RWPE2 (cell line): Measurements from ENCODE around the gene COL4A1.

Experiments
- ATAC-seq: fragments of 200-7000 bp; cut with Tn5 transposase; 3 replicates; pipeline ENCODE4 v1.9.1; 2021; ENCODE audit warnings: low read depth
- DNase-seq: peaks from one replicate; pipeline ENCODE4 v3.0.0-alpha.2; 2020; ENCODE audit warnings: low spot score
- H3K27ac ChIP-seq: fragments of 450-650 bp; 2 replicates; pipeline ENCODE4 v1.5.1; 2017; ENCODE audit warnings: mild to moderate bottlenecking; ENCODE audit not compliant: poor library complexity, severe bottlenecking
- H3K27me3 ChIP-seq: fragments of 250-450 bp; sonication (Bioruptor Pico); 2 replicates; pipeline ENCODE4 v1.5.1; 2021; ENCODE audit warnings: mild to moderate bottlenecking, moderate library complexity; ENCODE audit not compliant: insufficient read depth, poor library complexity, severe bottlenecking
- H3K36me3 ChIP-seq: fragments of 250-450 bp; sonication (Bioruptor Pico); 2 replicates; pipeline ENCODE4 v1.5.1; 2020; ENCODE audit warnings: low read depth, mild to moderate bottlenecking, moderate library complexity
- H3K4me1 ChIP-seq: fragments of 250-450 bp; sonication (Bioruptor Pico); 2 replicates; pipeline ENCODE4 v1.5.1; 2021; ENCODE audit warnings: mild to moderate bottlenecking, moderate library complexity; ENCODE audit not compliant: insufficient read depth, poor library complexity, severe bottlenecking
- H3K4me3 ChIP-seq: fragments of 250-450 bp; sonication (Bioruptor Pico); 2 replicates; pipeline ENCODE4 v1.5.1; 2021; ENCODE audit warnings: mild to moderate bottlenecking, moderate library complexity; ENCODE audit not compliant: severe bottlenecking
- H3K9me3 ChIP-seq: fragments of 250-450 bp; sonication (Bioruptor Pico); 2 replicates; pipeline ENCODE4 v1.5.1; 2021; ENCODE audit warnings: mild to moderate bottlenecking, moderate library complexity; ENCODE audit not compliant: severe bottlenecking
- TF ChIP-seq, protein P1 (sequence below): fragments of 450-650 bp; IDR thresholded peaks from one replicate; pipeline ENCODE4 v1.5.1; 2017; ENCODE audit warnings: mild to moderate bottlenecking, moderate library complexity; ENCODE audit not compliant: poor library complexity, severe bottlenecking

Gene COL4A1

DNA sequence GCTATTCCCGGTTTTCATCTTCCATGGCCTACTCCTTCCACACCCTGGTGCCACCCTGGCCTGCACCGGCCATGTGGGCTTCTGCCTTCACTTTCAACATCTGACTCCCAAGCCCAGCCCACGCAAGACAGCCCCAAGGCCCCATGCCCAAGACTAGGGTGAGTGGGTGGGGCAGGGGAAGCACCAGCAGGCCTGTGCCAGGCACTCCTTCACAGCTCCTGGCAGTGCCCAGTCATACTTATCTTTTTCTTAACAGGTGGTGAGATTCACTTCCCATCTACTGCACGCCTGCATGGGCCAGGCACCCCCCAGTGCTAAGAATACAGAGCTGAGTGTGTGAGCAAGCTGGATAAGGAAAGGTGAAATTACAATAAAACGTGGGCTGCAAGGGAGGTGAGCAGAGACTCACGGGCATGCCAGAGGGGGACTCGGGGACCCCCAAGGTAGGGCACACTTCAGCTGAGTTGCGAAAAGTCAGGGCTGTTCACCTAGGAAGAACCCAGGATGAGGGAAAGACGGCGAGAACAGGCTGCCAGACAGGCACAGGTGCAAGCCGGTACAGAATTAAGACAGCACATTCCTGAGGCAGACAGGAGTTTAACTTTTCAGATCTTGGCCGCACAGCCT, 55.7 kb downstream of the COL4A1 start:
- TF ChIP-seq, protein P1, sequence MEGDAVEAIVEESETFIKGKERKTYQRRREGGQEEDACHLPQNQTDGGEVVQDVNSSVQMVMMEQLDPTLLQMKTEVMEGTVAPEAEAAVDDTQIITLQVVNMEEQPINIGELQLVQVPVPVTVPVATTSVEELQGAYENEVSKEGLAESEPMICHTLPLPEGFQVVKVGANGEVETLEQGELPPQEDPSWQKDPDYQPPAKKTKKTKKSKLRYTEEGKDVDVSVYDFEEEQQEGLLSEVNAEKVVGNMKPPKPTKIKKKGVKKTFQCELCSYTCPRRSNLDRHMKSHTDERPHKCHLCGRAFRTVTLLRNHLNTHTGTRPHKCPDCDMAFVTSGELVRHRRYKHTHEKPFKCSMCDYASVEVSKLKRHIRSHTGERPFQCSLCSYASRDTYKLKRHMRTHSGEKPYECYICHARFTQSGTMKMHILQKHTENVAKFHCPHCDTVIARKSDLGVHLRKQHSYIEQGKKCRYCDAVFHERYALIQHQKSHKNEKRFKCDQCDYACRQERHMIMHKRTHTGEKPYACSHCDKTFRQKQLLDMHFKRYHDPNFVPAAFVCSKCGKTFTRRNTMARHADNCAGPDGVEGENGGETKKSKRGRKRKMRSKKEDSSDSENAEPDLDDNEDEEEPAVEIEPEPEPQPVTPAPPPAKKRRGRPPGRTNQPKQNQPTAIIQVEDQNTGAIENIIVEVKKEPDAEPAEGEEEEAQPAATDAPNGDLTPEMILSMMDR = no peak

DNA sequence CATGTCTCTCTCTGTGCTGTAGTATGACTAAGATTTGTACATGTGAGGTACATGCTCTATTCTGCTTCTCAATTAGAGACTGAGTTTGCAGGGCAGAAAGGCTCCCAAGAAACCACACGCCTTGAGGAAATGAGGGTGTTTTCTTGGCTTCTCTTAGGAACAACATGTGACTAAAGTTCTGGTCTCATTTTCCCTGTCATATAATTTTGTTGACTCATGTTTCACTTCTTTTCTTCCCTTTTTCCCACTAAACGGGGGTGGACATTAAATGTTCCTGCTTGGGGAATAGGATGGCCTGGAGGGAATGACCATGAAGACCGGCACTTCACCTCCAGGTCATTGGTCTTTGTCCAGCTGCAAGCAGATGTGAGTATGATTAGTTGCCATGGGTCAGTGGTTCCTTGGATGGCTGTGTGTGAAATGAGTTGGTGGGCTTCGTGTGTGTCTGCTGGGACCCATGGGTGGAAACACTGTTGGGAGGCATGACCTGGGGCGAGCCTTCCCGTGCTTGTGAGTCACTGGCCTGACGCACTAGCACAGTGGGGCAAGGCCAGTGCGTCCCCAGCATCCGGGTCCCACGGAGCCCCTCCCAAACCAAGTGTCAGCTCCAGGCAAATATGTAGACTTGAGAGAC, 56.6 kb downstream of the COL4A1 start:
- peak overlapping the region; percentile 31 for H3K27ac ChIP-seq
- ATAC-seq = peak; percentile 9; the same call in 1 of the 3 replicates
- no peak overlapping the region for H3K4me3 ChIP-seq

More for the DNA sequence above, 55.7 kb downstream of the COL4A1 start:
- no peaks in the 10 kb centered on the region for H3K9me3 ChIP-seq
- no peak overlapping the region for H3K4me3 ChIP-seq
- ATAC-seq (no peak), DNase-seq (no peak)
- no peak overlapping the region for H3K27ac ChIP-seq
- no peaks in the 10 kb centered on the region for H3K27me3 ChIP-seq
- peaks cover 5% of the 10 kb centered on the region; the same call in 1 of the 2 replicates for H3K36me3 ChIP-seq
- H3K4me1 ChIP-seq = peaks cover 18% of the 10 kb centered on the region

DNA sequence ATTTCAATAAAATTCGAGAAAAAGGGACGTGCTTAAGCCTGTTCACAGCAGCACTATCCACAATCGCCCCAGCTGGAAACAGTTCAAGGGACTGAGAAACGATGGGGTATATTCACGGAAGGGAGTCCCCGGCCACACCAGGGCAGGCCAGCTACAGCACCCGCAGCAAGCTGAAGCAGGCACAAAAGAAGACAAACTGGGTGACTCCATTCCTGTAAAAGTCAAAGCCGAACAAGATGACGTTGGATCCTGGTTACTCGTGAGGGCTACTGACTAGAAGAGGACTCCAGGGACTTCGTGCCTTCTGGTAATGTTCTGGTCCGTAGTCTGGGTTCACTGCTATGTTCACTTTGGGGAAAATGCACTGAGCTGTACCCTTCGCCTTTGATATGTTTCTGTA, 57.6 kb downstream of the COL4A1 start:
- no peak for DNase-seq
- Histone ChIP-seq H3K4me3 (no peak overlapping the region), H3K27me3 (no peaks in the 10 kb centered on the region), H3K4me1 (peaks cover 14% of the 10 kb centered on the region), H3K27ac (peak overlapping the region; percentile 31), H3K36me3 (peaks cover 5% of the 10 kb centered on the region; the same call in 1 of the 2 replicates), H3K9me3 (no peaks in the 10 kb centered on the region)
- no peak for ATAC-seq
- TF ChIP-seq, protein P1 = no peak

More for the DNA sequence above, 56.6 kb downstream of the COL4A1 start:
- DNase-seq = no peak
- Histone ChIP-seq H3K4me1 (peaks cover 14% of the 10 kb centered on the region), H3K36me3 (peaks cover 5% of the 10 kb centered on the region; the same call in 1 of the 2 replicates), H3K27me3 (no peaks in the 10 kb centered on the region), H3K9me3 (no peaks in the 10 kb centered on the region)
- TF ChIP-seq, protein P1 = no peak

GRCh38 chr13:110248449-110249143, 58.4 kb downstream of the COL4A1 start:
- no peak overlapping the region for H3K4me3 ChIP-seq
- DNase-seq = no peak
- H3K4me1 ChIP-seq = peaks cover 14% of the 10 kb centered on the region
- H3K27ac ChIP-seq = no peak overlapping the region
- H3K27me3 ChIP-seq = no peaks in the 10 kb centered on the region
- ATAC-seq = no peak
- no peaks in the 10 kb centered on the region for H3K9me3 ChIP-seq
- H3K36me3 ChIP-seq = peaks cover 5% of the 10 kb centered on the region; the same call in 1 of the 2 replicates
- TF ChIP-seq, protein P1 = no peak
